ENCODE data around the gene GPC6.
"Not testable (repeated sequence)": the region's sequence is repeated elsewhere in the genome, so short reads cannot be mapped to it uniquely, and the experiment has no call there.

Gene GPC6

DNA sequence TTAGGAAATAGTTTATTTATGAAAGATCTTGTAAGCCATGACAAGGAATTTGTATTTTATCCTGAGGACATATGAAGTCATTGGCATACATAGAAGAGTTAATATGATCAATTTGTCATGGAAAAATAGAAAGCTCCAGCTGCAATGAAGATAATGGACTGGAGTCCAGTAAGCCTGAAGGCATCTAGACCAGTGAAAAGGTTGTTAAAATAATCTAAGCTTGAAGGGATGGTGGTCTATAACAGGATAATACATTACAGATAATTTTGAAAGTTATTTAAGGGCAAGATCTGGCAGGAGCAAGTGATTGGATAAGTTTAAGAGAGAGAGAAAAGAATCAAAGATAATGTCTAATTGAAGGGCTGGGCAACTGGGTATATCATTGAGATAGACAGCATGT is 224.2 kb downstream of the GPC6 start:
- DNase-seq: no peak

DNA sequence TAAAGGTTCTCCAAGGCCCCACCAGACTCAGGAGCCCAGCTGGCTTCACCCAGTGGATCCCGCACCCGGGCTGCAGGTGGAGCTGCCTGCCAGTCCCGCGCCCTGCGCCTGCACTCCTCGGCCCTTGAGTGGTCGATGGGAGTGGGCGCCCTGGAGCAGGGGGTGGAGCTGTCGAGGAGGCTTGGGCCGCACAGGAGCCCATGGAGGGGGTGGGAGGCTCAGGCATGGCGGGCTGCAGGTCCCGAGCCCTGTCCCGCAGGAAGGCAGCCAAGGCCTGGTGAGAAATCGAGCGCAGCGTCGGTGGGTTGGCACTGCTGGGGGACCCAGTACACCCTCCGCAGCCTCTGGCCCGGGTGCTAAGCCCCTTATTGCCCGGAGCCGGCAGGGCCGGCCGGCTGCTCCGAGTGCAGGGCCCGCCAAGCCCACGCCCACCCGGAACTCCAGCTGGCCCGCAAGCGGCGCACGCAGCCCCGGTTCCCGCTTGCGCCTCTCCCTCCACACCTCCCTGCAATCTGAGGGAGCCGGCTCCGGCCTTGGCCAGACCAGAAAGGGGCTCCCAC is 228.1 kb downstream of the GPC6 start:
- DNase-seq: not testable (repeated sequence)

DNA sequence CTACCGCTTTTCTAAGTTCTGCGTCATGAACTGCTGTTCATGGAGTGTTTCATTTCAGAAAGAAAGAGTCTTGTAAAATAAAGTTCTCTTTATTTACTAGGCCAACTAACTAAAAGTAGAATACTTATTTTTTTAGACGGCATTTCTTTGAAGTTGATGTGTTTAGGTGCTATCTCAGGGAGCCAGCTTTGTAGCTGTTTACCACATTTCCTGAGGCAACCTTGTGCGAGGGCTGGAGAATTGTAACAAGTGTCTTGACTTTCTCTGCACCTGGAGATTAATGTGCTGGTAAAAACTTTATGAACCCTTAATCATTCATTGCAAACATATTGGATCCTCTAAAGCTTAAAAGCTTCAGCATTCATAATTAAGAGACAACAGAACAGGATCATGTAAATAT is 229.3 kb downstream of the GPC6 start:
- DNase-seq: no peak

DNA sequence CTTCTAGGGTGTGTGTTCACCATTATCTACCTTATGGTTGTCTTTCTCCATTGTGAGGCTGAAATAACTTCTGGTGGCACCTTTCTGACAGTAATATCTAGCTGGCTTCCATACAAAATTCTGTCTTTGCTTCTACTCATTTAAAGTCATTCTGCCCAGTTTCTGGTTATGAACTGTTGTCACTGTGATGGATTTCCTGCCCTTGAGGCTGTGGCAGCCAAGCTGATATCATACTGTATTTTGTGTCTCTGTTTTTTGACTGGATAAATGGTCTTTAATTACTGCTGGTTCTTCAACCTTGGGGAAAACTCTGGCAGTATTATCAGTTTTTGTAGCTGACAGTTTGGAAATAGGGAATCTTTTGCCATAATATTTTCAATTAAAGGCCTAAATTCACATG is 233.4 kb downstream of the GPC6 start:
- DNase-seq: no peak

DNA sequence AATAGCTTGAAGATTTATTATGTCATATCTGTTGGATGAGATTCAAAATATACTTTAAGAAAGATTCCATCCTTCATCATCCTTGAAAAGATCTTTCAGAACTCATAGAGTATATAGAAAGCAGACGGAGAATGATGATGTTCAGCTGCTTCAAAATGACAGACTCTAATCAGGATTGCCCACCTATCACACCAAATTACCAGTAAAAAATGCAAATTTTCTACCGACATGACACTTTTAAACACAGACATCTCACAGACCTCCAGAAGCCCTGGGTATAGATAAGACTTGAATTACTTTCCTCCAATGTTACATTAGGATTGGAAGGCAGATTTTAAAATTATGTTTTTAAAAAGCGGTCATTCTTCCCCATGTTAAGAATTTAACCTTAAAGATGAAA is 235.5 kb downstream of the GPC6 start:
- no peak for DNase-seq

DNA sequence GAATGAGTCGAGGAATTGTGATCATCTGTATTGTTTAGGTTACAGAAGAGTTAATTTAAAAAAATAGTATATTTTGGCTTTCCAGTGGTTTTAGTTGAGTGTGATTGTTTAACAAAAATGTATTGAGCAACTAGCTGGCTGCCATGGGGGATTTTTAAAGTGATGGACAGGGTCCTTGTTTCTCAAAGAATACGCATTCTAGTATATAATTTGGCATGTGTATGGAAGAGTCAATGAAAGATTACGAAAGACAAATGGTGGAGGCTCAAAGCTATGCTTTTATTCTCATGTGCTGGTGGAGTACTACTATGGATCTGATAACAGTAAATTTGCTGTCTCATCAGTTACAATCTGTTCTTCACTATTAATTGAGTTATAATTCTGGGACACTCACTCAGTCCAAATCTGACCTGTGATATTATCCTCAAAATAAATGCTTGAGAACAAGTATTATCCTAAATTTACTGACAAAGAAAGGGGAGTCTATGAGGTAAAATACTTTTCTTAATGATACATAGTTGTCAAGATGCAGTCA is 240.0 kb downstream of the GPC6 start:
- no peak for DNase-seq

DNA sequence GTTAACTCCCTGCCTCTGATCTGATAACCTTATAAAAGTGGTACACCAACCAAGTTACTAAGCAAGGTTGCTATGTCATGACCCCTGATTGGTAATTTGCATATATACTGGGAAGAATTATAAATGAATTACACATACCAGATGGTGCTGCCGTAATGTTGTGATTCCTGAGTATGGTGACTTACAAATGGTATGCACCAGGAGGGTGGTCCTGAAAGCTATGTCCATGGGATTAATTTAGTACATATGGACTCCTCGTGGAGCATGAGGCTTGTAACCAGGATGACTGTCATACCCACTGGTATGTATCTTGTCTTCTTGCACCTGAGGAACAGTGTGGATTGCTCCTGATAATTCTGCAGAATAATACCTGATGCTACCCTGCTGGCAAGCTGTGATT is 240.6 kb downstream of the GPC6 start:
- no peak for DNase-seq

DNA sequence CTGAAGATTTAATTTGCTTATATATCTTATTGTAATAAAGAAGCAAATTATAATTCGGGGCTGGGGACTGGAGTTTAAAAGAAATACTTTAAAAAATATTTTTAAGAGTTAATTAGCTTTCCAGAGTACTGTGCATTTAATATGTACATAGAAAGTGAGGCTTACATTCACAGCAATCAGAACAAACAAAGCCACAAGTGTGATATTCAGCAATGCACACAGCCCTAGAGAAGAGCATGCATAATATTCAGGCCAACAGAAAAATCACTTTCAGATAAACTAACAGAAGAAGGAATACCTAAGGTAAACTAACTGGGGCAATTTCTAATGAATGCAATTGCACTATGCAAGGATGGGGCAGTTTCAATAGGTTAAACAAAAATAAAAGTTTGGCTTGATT is 241.8 kb downstream of the GPC6 start:
- DNase-seq: no peak

DNA sequence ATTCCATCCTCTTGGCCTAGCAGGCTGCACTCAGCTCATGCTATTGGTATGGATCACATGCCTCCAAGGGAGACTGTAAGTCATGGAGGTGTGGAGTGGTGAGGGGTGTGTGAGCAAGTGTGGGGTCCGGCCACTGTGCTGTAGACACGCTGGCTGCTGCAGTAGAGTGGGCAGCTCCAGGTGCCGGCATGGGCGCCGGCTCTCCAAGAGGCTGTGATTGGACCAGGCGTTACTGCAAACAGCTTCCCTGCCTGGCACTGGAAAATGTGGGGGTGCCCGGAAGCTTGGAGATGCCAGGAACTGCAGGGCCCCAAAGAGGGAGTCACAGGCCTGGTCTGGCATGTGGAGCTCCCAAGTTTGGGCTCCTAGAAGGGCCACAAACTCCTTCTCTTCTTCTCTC is 245.7 kb downstream of the GPC6 start:
- no peak for DNase-seq

DNA sequence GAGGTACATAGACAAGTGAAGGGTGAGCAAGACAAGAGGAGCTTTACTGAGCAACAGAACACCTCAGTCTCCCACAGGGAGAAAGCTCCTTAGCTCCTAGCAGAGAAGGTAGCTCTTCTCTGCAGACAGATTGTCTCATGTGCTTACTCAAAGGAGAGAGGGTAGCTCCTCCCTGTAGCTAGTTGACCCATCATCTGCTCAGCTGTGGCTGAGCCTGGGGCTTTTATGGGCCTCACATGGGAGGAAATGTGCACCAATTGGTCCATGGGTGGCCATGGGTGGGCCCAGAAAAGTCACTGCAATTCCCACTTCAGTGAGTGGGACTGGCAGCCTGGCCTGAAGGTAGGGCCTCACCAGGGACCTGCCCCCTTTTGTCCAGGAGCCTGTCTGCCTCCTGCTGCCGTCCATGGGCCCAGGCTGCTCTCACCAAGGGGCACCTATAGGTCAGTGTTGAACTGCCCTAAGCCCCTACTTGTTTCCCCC is 246.2 kb downstream of the GPC6 start:
- DNase-seq: no peak

DNA sequence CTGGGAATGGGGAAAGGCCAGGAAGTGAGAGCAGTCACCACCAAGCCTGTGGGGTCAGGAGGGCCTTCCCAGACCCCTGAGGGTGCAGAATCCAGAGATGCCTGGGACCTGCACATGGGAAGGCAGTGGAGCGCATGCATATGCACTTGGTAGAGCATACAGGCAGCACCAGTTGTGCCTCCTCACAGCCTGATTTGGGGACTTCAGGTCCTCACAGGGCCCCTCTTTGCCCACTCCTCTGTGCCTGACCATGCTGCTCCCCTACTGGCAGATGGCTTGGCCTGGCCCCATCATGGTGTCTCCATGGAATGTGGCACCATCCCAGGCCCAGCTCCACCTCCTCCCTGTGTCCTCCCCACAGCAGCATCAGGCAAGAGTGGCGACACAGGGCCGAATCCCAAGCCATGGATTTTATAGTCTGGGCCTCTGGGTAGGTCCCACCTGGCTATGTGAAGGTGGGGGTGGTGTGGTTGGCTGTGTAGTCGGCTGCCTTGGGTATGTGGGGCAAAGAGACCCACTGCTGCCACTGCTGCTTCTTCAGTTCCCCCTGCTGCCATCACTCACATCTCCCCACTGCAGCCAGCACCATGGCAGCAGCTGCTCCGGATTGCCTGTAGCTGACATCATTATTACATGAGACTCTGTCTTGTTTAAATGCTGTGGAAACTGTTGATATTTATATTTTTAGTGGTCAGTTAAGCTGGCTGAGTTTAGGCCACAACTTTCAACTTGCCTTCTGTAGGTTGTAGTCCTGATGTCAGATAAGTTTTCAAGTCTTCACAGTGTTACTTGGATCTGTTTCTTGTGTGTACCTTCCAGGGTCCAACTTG is 247.0 kb downstream of the GPC6 start:
- no peak for DNase-seq

DNA sequence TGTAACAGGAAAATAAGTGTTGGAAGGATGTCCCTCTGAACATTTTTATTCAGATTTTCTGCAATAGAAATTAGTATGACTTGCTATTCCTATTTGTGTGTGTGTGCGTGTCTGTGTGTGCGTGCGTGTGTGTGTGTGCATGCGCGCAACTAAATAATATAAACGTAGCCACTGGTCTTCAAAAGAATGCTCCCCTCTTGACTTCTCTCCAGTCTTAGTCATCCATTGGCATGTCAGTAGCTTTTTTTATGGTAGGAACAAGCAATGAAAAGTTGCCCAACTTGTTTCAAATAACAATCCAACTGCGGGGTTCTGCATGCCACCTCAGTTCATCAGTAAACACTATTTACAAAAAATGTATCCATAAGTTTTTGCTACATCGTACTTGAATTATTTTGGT is 249.6 kb downstream of the GPC6 start:
- DNase-seq: no peak

DNA sequence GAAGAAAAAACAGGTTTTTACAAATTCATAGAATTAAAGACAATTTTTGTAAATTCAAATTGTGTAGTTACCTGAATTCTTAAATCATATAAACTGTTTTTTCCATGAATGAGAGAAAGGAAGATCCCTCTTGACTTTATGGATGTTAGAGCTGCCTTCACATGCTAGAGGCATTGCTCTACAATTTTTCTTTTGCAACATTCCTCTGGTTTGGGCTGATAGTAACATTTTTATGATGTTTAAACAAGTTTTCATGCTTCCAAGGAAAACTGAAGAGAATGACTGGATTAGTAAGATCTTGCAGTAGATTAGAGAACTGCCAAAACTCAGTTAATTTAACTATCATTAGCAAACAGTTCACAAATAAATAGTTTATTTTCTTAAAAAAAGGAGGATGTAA is 250.6 kb downstream of the GPC6 start:
- no peak for DNase-seq

DNA sequence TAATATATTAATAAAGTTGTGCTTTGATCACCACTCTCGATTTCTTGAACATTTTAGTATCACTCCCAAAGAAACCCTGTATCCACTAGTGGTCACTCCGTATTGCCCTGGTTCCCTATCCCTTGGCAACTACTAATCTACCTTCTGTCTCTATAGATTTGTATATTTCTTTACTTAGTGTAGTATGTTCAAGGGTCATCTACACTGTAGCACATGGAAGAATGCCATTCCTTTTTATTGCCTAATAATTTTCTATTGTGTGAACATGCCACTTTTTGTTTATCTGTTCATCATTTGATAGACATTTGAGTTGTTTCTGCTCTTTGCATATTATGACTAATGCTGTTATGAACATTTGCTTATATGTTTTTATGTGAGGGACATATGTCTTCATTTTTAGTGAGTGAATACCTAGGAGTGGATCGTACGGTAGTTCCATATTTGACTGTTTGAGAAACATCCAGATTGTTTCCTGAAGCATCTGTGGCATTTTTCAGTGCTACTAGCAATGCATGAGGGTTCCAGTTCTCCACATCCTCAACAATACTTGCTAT is 254.0 kb downstream of the GPC6 start:
- DNase-seq: no peak

DNA sequence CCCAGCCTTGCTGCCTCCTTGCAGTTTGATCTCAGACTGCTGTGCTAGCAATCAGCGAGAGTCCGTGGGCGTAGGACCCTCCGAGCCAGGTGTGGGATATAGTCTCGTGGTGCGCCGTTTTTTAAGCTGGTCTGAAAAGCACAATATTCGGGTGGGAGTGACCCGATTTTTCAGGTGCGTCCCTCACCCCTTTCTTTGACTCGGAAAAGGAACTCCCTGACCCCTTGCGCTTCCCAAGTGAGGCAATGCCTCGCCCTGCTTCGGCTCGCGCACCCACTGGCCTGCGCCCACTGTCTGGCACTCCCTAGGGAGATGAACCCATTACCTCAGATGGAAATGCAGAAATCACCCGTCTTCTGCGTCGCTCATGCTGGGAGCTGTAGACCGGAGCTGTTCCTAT is 269.5 kb downstream of the GPC6 start:
- not testable (repeated sequence) for DNase-seq

DNA sequence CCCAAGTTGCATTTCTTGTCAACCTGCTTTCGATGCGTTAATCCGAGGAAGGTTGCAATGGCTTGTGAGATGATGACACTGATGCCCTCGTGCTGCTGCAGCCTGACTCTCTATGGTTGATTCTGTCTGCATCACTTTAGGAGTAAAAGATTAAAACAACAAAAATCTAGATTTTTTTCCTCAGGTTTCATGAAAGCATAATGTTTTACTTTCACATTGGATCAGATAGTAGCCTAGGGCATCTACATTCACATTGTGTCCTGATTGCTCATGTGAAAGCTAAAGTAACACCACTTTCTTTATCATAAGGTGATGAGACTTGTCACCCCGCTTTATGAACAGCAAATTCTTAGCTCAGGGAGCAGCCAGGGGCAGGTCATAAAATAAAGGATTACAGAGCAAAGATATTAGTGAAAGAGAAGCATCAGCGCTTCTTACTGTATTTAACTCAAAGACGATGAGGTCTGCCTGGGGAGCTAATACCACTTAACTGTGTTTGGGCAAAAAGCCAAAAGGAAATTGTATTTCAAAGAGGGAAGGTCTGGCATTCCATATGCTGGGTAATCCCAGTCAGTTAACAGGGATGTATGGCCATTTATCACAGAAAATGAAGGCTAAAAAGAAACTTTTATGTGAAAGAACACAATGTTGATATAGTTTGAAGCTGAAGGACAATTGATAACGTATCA is 270.5 kb downstream of the GPC6 start:
- DNase-seq: no peak

DNA sequence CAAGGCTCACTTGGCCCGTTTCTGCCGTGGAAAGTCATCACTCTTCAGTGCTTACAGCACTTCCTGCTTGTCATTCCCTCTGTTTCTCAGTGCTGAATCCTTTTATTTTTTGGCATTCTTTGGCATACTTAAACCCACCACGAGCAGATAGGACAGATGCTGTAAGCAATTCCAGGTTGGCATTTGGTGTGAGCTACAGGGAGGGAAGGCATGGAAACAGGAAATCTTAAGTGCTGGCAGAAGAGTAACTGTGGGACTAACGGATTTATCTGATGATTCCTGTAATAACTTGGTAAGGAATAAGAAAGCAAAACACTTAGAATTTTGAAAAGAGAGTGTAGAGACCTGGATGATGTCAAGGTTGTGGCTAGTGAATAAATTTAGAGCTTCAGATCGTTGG is 273.4 kb downstream of the GPC6 start:
- DNase-seq: no peak

DNA sequence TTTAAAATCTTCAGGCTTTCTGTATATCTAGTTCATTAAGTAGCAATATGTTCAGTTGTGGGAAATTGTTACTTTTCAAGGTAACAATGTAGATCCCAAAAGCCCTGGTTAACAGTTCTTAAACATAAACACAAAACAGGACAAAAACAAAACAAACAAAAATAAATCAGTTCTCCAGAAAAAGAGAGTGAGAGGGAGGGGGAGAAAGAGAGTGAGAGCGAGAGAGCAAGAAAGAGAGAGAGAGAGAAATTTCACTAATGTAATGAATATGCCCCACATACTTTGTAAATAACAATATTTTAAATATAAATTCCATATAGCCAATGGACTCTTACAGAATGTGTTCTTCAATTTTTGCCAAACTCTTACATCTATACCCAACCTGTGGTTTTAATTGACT is 275.5 kb downstream of the GPC6 start:
- no peak for DNase-seq

DNA sequence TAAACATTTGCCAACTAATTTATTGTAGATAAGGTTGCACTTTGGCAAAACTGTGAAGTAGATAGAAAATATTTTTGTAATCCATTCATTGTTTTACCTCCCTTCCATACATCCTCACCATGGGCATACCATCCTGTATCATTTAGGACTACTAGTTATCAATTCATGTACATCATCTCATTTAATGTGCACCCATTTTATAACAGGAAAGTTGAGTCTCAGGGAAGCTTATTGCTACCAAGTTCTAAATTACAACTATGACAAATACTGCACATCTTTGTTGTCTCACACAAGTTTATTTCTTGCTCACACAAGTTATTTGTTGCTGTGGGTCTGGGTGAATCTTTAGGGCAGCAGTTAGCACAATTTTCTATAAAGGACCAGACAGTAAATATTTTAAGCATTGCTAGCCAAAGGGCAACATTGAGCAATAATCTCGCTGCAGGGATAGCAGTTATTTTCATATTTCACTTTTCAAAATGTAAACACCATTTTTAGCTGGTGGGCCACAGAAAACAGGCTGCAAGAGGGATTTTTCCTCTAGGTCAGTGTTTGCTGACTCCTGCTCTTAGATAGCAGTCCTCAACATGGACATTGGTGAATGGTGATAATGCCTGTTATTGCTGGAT is 276.5 kb downstream of the GPC6 start:
- DNase-seq: no peak

DNA sequence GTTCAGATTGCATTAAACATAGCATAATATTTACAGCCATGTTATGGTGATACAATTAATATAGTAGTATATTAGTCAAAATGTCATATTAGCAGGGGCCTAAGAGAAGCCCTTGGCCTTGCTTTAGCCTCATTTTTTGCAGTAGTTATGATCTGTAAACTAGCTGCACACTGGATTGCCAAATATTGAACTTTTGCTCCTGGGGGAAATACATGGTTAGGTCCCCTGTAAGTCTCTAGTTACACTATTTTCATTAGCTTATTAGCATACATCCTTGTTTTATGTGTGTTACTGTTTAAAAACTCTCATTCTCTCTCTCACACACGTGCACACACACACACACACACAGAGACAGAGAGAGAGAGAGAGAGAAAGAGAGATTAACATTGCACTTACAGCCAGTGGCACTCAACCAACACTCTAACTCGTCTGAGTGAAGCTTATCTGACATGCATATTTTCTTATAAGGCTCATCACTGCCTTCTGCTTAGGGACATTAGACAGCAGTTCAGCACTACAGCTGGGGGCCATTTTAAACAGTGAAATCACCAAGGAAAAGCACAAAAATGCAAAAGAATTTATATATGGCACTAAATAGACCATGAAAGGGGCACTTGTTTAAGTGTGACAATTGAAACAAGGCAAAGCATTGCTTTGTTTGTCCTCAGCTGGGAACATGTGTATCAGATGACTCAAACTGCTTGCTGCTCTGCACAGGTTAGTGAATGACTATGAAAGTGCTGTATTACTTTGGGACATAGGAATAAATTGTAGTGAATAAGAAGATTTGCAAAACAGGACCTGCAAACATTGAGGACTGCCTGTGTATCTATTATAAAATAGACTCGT is 278.7 kb downstream of the GPC6 start:
- DNase-seq: no peak

DNA sequence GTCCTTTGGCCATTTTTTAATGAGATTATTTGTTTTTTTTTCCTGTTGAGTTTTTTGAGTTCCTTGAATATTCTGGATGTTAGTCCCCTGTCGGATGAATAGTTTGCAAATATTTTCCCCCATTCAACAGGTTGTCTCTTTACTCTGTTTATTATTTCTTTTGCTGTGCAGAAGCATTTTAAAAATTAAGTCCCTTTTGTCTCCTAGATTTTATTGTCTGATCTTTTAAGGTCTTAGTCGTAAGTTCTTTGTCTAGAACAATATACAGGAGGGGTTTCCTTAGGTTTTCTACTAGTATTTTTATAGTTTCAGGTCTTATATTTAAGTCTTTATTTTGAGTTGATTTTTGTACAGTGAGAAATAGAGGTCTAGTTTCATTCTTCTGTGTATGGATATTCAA is 284.4 kb downstream of the GPC6 start:
- DNase-seq: no peak

DNA sequence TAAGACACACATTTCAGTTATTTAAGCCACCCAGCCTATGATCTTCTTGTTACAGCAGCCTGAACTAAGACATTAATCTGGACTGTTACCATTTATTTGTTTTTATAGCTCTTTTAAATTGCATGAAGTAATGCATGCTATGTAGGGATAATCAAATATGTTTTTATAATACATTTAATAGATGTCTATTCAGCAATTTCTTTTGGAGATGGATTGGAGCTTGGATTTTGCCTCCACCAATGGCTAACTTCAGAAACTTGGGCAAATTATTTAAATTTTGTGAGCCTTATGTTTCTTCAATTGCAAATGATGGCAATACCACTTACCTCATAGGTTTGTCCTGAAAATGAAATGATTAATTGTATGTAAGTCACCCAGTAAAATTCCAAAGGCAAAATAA is 288.7 kb downstream of the GPC6 start:
- no peak for DNase-seq

Measured in CD4-positive, alpha-beta T cell treated with Interferon gamma for 1 hour (primary cell).